H1 (cell line): ENCODE measurements around the gene SLC26A1. TPM values are rescaled to one million over a fixed set of nuclear protein-coding genes. Genes with fewer than 3 reads are reported as not detected.

ENCODE experiments used
- BACH1 ChIP-seq: IDR thresholded peaks from 2 replicates; pipeline ENCODE4 v1.6.1; 2012; ENCODE audit warnings: low read length, improper control_type of control experiment
- CHD2 ChIP-seq: IDR thresholded peaks from 2 replicates; pipeline ENCODE4 v1.6.1; 2012; ENCODE audit warnings: low read length, improper control_type of control experiment
- E2F6 ChIP-seq: IDR thresholded peaks from 2 replicates; pipeline ENCODE4 v1.6.1; 2012; ENCODE audit warnings: inconsistent platforms
- HDAC2 ChIP-seq, 2 experiments: fragments of 300-600 bp in 1 of 2; sonication (generic) in 1 of 2; IDR thresholded peaks; 2 replicates each; pipeline ENCODE4 v1.6.1; 2011 to 2012; ENCODE audit warnings: low read depth in 2 of 2, low read length in 2 of 2, mild to moderate bottlenecking in 2 of 2, moderate library complexity in 2 of 2, borderline replicate concordance in 1 of 2, inconsistent platforms in 1 of 2
- POLR2AphosphoS5 ChIP-seq: IDR thresholded peaks from 2 replicates; pipeline ENCODE4 v1.6.1; 2011; ENCODE audit warnings: low read depth, low read length
- SIX5 ChIP-seq: IDR thresholded peaks from 2 replicates; pipeline ENCODE4 v1.6.1; 2011; ENCODE audit warnings: mild to moderate bottlenecking, low read depth, low read length
- SRF ChIP-seq: IDR thresholded peaks from 2 replicates; pipeline ENCODE4 v1.6.1; 2011; ENCODE audit warnings: mild to moderate bottlenecking, low read depth, low read length, moderate library complexity
- ZNF274 ChIP-seq: IDR thresholded peaks from 2 replicates; pipeline ENCODE4 v1.7.0; 2012; ENCODE audit warnings: low read length, borderline replicate concordance; ENCODE audit errors: extremely low read depth
- polyA plus RNA-seq, 7 experiments: library from polyadenylated mRNA; depleted of rRNA in 3 of 7; stranded (reverse) in 5 of 7; unstranded in 2 of 7; fragments of >200 nt in 5 of 7; fragments of 200-250 nt in 2 of 7; gene quantifications; 1 replicate in 5 of 7; 2 replicates in 1 of 7; 4 replicates in 1 of 7; pipeline versions ENCODE4 v1.2.1 to v1.2.3, GENCODE V29; 2011 to 2013; ENCODE audit warnings: missing spikeins in 2 of 7, mixed read lengths in 2 of 7
- total RNA-seq: library from RNA; stranded (reverse); fragmentation: NEBNext Ultra II Directional; extraction: Animal tissue kit (Norgen Biotek cat#: 25700); gene quantifications from 2 replicates; pipeline ENCODE4 v1.2.1, GENCODE V29; 2021

Gene SLC26A1
- total and polyA plus RNA-seq, 2 of the 8 experiments (the other 6 are each of a cell fraction or from before 2014, with no cell fraction given) = 0.11 TPM; not detected in 1

- TF ChIP-seq E2F6 (no peak), HDAC2 (IDR thresholded peaks at IDR 0.05; ENCODE audit: borderline replicate concordance in 1 of 2, low read depth in 2 of 2, low read length in 2 of 2) (no peak), SIX5 (no peak), POLR2AphosphoS5 (no peak), CHD2 (no peak), SRF (no peak), BACH1 (no peak), ZNF274 (no peak)
- TF ChIP-seq, all 59 proteins: peak for 0
Observed at GRCh38 chr4:1041147-1041935, 48.1 kb upstream of the SLC26A1 start (continued).
